GM21423 (cell line): Measurements from ENCODE around the gene ZNF814.
A peak's percentile ranks its signal among the peaks of the same experiment; 100 is the strongest.
"Not testable (repeated sequence)": the region's sequence is repeated elsewhere in the genome, so short reads cannot be mapped to it uniquely, and the experiment has no call there.

Experiments used
- ATAC-seq: cut with Tn5 transposase; IDR thresholded peaks from one replicate; pipeline ENCODE4 v1.9.1; 2021; ENCODE audit warnings: mild to moderate bottlenecking, moderate library complexity; ENCODE audit not compliant: unreplicated experiment

The ZNF814 gene

GRCh38 chr19:57888560-57889231 lies at the start of gene ZNF814:
ZNF814 (minus strand) TSS chr19:57889037; CDS start chr19:57888802, 235 bp downstream.
- ATAC-seq: peak; percentile 90

DNA sequence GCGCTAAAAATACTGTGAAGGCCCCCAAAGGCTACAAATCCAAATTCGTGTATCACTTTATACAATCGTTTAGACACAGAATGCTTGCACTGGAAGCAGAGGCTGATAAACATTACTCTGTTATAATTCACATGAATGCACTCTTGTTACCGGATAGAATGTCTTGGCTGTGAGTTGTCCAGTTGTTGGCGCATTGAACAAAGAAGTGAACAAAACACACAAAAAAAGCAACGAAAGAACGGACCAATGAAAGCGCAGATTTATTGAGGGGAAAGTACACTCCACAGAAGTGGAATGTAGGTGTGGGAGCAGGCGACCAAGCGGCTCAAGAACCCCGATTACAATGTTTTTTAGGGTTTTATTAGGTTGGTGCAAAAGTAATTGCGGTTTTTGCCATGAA lies 46.9 kb upstream of the ZNF814 start:
- no peak for ATAC-seq

- peak; percentile 77 for ATAC-seq
These were observed 46.2 kb upstream of the ZNF814 start, which contains the start of gene ZNF418 for GRCh38 chr19:57934820-57935665. ZNF418 (minus strand) TSS chr19:57935402; CDS start chr19:57933822, 1,580 bp downstream.

GRCh38 chr19:57927587-57927986 lies 38.8 kb upstream of the ZNF814 start:
- no peak for ATAC-seq

DNA sequence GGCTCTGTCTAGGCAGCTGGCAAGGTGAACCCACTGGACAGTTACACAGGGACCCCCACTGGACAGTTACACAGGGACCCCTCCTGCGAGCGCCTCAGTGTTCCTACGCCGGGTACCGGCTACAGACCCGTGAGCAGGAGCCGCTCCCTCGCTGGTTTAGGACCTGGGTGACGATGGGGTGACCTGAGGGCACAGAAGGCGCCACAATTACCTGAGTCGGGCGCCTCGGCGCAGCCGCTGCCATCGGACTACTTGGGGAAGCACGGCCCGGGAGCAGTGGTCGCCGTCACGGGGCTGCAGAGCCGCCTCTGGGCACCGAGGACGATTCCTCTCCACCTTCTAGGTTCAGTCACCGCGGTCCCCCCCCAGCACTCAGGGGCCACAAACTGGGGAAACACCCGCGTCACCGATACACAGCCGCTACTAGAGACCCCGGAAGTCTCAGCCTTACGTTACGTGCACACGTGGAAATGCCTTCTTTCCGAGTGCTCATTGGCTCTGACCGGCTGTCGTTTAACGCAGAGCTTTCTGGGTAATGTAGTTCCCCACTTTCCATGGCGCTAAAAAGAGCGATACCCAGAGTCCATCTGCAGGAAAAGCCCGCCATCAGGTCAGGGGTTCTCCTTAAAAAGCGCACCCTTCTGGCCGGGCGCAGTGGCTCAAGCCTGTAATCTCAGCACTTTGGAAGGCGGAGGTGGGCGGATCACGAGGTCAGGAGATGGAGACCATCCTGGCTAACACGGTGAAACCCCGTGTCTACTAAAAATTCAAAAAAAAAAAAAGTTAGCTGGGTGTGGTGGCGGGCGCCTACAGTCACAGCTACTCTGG lies 27.5 kb upstream of the ZNF814 start, which contains the start of gene ZNF417:
Gene ZNF417, minus strand, starts transcription at position 425 of the 828 bp plus-strand sequence. Its CDS starts 181 bp downstream, at position 244.
- ATAC-seq: peak; percentile 98

DNA sequence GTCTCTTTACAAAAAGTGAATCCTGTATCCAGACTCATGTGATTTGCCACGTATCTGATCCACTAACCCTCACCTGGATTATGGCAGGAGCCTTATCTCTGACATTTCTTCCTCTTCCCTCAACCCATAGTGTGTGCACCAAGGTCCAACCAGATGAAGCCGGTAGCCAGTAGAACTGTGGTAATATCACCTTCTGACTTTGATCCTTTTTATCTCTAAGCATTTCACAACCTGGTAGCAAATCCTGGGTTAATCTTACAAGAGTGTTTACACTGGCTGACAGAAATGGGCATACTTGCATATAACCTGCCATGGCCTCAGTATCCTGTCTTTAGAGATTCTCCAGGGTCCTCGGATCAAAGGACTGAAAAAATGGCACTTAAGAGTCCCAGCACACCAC lies 25.7 kb upstream of the ZNF814 start:
- no peak for ATAC-seq

DNA sequence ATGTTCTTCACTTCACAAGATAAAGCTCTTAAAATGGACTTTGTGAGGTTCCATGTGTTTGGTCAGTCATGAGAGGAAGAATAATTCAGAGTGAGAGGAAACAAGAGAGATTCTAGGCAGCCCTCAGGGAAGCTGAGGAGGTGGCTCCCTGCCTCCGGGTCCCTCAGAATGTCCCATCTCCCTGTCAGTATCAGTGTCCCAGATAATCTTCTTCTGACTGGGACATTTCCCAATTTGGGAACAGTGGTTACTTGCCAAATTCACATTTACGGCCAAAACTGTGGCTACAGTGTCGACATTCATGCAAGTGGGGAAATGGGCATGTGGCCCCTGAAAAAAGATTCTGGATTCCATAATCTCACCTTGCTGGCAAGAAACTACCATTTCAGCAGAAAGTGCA lies 18.6 kb upstream of the ZNF814 start:
- ATAC-seq: no peak

DNA sequence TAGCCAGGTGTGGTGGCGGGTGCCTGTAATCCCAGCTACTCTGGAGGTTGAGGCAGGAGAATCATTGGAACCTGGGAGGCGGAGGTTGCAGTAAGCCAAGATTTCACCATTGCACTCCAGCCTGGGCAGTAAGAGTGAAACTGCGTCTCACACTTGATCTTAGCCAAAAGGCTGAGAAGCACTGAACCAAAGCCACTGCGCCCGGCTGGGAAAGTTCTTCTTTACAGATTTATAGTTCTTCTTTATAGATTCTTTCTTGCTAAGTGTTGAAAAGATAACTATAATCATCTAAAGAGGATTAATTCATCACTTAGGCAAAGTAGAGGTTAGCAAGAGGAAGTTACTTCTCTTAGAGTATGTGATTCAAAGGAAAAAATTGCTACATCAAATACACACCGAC lies 16.4 kb upstream of the ZNF814 start:
- no peak for ATAC-seq

- ATAC-seq: no peak
These were observed 14.9 kb upstream of the ZNF814 start for GRCh38 chr19:57903618-57904184.

DNA sequence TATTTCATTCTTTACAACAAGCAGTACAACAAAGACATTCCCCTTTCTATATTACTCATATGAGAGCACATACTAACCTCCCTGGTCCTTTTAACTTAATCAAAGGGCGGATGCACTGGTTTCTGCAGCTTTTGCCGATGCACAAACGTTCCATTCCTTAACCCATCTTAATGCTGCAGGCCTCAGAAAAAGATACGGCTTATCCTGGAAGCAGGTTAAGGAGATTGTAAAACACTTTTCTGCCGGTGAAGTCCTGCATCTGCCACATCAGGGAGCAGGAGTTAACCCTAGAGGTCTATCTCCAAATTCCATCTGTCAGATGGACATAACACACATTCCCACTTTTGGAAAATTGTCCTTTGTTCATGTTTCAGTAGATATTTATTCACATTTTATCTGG lies 11.5 kb upstream of the ZNF814 start:
- ATAC-seq: no peak

GRCh38 chr19:57890706-57891105 lies 1.9 kb upstream of the ZNF814 start:
- ATAC-seq: not testable (repeated sequence)

- ATAC-seq: no peak
These were observed 704 bp downstream of the ZNF814 start for GRCh38 chr19:57888107-57888559.

DNA sequence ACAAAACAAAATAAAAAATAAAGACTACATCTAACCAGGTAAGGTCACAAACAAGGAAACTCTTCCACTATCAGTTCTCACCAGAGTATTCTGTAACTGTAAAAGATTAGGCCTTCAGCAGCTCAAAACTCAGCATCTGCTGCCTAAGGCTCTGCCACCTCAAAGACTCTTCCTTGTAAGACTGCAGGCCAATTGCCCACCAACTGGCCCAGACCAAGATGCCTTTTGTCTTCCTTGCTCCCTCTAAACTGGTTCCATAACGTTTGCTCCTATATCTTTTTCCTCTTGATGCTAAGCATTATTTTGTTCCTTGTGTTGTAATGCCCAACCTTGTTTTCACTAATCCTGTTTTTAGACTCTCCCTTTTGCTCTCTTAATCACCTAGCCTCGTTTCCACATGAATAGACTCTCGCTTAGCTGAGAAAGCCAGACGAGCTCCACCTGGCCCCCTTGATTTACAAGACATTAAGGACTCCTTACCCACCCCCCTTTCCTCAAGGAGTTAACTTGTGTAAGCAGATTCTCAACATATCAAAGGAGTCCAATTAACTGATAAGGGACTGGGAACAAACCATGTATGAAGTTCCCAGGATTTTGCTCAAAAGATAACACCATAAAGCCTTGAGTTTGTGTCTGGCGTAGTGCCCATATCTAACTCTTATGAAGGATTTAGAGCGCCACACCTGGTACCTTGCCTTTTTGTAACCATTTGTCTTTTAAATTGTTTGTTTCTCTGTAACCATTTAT lies 1.5 kb downstream of the ZNF814 start:
- no peak for ATAC-seq

DNA sequence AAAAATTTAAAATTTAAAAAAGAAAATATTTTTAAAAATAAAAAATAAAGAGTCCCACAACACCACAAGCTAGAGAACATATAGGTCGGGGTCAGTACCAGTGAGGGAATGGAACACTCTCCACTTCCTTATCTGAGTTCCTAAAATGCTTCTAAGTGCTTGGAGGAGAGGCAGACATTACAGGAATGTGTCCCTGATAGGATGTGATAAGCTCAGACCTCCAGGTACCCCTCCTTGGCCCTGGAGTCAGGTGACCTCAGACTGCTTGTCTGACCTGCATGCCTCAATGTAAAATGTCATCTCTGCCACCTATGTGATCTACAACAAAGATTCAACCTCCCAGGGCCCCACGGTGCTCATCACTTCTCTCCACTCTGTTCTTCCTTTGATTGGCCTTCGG lies 2.8 kb downstream of the ZNF814 start:
- ATAC-seq: no peak

- ATAC-seq: not testable (repeated sequence)
These were observed 14.7 kb downstream of the ZNF814 start for GRCh38 chr19:57873883-57874799.

DNA sequence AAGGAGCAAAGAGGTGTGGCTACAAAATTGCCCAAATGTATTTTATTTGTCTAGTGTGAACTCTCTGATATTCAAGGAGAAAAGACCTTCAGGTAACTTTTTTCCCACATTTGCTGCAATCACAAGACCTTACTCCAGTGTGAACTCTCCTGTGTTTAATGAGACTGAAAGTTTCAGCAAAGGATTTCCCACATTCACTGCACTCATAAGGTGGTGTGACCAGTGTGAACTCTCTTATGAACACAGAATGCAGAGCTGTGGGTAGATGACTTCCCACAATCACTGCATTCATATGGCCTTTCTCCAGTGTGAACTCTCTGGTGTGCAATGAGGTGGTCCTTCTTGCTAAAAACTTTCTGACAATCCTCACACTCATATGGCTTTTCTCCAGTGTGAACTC lies 16.4 kb downstream of the ZNF814 start:
- ATAC-seq: no peak

GRCh38 chr19:57870225-57870624 lies 18.6 kb downstream of the ZNF814 start:
- ATAC-seq: no peak

DNA sequence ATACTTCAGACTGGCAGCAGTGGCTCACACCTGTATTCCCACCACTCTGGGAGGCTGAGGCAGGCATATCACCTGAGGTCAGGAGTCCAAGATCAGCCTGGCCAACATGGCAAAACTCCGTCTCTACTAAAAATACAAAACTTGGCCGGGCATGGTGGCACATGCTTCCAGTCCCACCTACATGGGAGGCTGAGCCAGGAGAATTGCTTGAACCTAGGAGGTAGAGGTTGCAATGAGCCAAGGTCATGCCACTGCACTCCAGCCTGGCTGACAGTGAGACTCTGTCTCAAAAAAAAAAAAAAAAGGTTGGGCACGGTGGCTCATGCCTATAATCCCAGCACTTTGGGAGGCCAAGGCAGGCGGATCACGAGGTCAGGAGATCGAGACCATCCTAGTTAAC lies 19.2 kb downstream of the ZNF814 start:
- not testable (repeated sequence) for ATAC-seq
